Superior temporal gyrus (tissue), 1 donor: Measurements from ENCODE around the gene TUBB4B.

ENCODE experiments used
- DNase-seq: peaks from one replicate; pipeline ENCODE4 v3.0.0-alpha.2; 2016; ENCODE audit errors: extremely low spot score

TUBB4B gene

GRCh38 chr9:137293094-137293481, 52.0 kb downstream of the TUBB4B start:
- no peak for DNase-seq
